ENCODE results near the gene PROSER2. TPM values are rescaled to one million over a fixed set of nuclear protein-coding genes. Genes with fewer than 3 reads are reported as not detected.

PROSER2 gene
- total and polyA plus RNA-seq, 2 of the 13 experiments (the other 11 are each of a cell fraction or from before 2014, with no cell fraction given) = 6.9 to 7.7 TPM

DNA sequence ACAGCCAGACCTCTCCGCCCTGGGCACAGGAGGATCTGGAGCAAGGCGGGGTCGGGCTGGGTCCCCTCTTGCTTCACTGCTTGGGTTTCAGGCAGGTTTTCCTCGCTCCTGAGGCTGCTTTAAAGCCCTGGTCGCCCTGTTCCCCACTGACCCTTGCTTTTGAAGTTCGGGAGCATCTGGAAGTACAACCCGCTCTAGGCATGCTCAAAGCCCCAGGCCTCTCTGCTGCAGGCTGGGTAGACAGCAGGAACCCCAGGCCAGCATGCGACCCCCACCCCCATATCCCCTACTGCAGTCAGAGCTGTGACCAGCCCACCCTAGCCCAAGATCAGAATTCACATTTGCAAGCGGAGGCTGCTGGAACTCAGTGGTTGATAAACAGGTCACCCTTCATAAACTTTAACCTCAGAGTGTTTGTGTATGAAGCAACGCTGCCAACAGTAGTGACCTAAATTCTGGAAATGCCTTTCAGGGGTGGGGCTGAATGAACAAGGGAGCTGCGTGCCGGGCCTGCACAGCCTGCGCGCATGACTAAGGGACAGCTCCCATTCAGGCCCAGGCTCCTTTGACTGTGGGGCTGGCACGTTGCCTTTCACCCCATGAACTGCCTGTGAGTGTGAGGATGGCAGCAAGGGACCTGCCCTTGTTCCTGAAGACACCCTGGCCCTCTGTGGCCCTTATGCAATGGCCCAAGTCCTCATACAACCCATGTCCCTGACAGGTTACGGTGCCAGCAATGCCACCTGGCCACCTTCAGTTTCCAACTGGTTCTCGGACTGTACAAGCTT is 52.5 kb downstream of the PROSER2 start (continued):
- no peak; the same call in 1 of the 2 replicates for TF ChIP-seq ZNF761 (CRISPR knock-in tag; conservative IDR thresholded peaks at IDR 0.05)
- no peak for TF ChIP-seq PLSCR1 (CRISPR knock-in tag; IDR thresholded peaks at IDR 0.05; ENCODE audit: borderline replicate concordance)
- TF ChIP-seq, protein P1, sequence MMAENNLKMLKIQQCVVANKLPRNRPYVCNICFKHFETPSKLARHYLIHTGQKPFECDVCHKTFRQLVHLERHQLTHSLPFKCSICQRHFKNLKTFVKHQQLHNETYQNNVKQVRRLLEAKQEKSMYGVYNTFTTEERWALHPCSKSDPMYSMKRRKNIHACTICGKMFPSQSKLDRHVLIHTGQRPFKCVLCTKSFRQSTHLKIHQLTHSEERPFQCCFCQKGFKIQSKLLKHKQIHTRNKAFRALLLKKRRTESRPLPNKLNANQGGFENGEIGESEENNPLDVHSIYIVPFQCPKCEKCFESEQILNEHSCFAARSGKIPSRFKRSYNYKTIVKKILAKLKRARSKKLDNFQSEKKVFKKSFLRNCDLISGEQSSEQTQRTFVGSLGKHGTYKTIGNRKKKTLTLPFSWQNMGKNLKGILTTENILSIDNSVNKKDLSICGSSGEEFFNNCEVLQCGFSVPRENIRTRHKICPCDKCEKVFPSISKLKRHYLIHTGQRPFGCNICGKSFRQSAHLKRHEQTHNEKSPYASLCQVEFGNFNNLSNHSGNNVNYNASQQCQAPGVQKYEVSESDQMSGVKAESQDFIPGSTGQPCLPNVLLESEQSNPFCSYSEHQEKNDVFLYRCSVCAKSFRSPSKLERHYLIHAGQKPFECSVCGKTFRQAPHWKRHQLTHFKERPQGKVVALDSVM (CRISPR knock-in tag; IDR thresholded peaks at IDR 0.05) = peak; percentile 44; the same call in 1 of the 2 replicates
- TF ChIP-seq ZNF24 (IDR thresholded peaks at IDR 0.05) = peak; percentile 51; the same call in 1 of the 2 replicates
- peak; percentile 34; the same call in 1 of the 2 replicates for TF ChIP-seq ZNF143 (CRISPR knock-in tag; IDR thresholded peaks at IDR 0.05)
- TF ChIP-seq ZHX2 (IDR thresholded peaks at IDR 0.05; ENCODE audit: low read depth) = no peak
- peak; percentile 46; the same call in 1 of the 2 replicates for TF ChIP-seq ZHX2 (CRISPR knock-in tag; IDR thresholded peaks at IDR 0.05; ENCODE audit: borderline replicate concordance)
- peak; percentile 91 for TF ChIP-seq ZFY (CRISPR knock-in tag; IDR thresholded peaks at IDR 0.05)
- TF ChIP-seq TP53 (CRISPR knock-in tag; conservative IDR thresholded peaks at IDR 0.05) = no peak
- peak; percentile 77 for TF ChIP-seq ZNF335 (CRISPR knock-in tag; IDR thresholded peaks at IDR 0.05)
- TF ChIP-seq ZBTB14 (CRISPR knock-in tag; IDR thresholded peaks at IDR 0.05) = peak; percentile 11; the same call in 1 of the 2 replicates
- TF ChIP-seq GABPB1 (CRISPR knock-in tag; IDR thresholded peaks at IDR 0.05) = peak; percentile 53
- TF ChIP-seq ZNF7 (CRISPR knock-in tag; IDR thresholded peaks at IDR 0.05) = peak; percentile 19; the same call in 1 of the 2 replicates
- TF ChIP-seq, protein P2, sequence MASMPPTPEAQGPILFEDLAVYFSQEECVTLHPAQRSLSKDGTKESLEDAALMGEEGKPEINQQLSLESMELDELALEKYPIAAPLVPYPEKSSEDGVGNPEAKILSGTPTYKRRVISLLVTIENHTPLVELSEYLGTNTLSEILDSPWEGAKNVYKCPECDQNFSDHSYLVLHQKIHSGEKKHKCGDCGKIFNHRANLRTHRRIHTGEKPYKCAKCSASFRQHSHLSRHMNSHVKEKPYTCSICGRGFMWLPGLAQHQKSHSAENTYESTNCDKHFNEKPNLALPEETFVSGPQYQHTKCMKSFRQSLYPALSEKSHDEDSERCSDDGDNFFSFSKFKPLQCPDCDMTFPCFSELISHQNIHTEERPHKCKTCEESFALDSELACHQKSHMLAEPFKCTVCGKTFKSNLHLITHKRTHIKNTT (CRISPR knock-in tag; IDR thresholded peaks at IDR 0.05) = no peak
- TF ChIP-seq, protein P3, sequence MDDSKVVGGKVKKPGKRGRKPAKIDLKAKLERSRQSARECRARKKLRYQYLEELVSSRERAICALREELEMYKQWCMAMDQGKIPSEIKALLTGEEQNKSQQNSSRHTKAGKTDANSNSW (CRISPR knock-in tag; IDR thresholded peaks at IDR 0.05; ENCODE audit: borderline replicate concordance) = no peak
- TF ChIP-seq SP1 (IDR thresholded peaks at IDR 0.05) = no peak
- no peak; the same call in 1 of the 2 replicates for TF ChIP-seq SP1 (CRISPR knock-in tag; IDR thresholded peaks at IDR 0.05)
- 0 out of 2 replicates have a peak, but pooled peaks have one; percentile 52 for TF ChIP-seq NCOA1 (CRISPR knock-in tag; IDR thresholded peaks at IDR 0.05)

Measured in HepG2 (cell line).